HepG2 (cell line): ENCODE data around the gene CDK10. TPM values are rescaled to one million over a fixed set of nuclear protein-coding genes. Genes with fewer than 3 reads are reported as not detected.

ENCODE experiments used
- ARID2 ChIP-seq: sonication (generic); formaldehyde crosslinking; IDR thresholded peaks from 2 replicates; pipeline ENCODE4 v1.8.1; 2022; ENCODE audit warnings: mild to moderate bottlenecking, missing genetic modification reagents, borderline replicate concordance
- ERF ChIP-seq: IDR thresholded peaks from 2 replicates; pipeline ENCODE4 v1.6.1; 2018; ENCODE audit warnings: missing biosample characterization, missing genetic modification reagents
- FOSL2 ChIP-seq: sonication (generic); formaldehyde crosslinking; IDR thresholded peaks from 2 replicates; pipeline ENCODE4 v1.4.0; 2020; ENCODE audit warnings: missing genetic modification reagents
- FOXM1 ChIP-seq: sonication (generic); formaldehyde crosslinking; IDR thresholded peaks from 2 replicates; pipeline ENCODE4 v1.5.0; 2020; ENCODE audit warnings: missing genetic modification reagents
- MED13 ChIP-seq: sonication (generic); formaldehyde crosslinking; IDR thresholded peaks from 2 replicates; pipeline ENCODE4 v1.5.0; 2020; ENCODE audit warnings: missing genetic modification reagents
- MLX ChIP-seq: IDR thresholded peaks from 2 replicates; pipeline ENCODE4 v1.6.1; 2016
- MTA3 ChIP-seq: sonication (generic); formaldehyde crosslinking; IDR thresholded peaks from 2 replicates; pipeline ENCODE4 v1.4.0; 2020; ENCODE audit warnings: missing genetic modification reagents
- NFAT5 ChIP-seq: sonication (generic); formaldehyde crosslinking; IDR thresholded peaks from 2 replicates; pipeline ENCODE4 v1.4.0; 2020; ENCODE audit warnings: missing genetic modification reagents
- PHB2 ChIP-seq: fragments of 450-650 bp; IDR thresholded peaks from 2 replicates; pipeline ENCODE4 v1.6.1; 2018; ENCODE audit not compliant: partially characterized antibody
- PHF21A ChIP-seq: sonication (generic); formaldehyde crosslinking; IDR thresholded peaks from 2 replicates; pipeline ENCODE4 v1.5.0; 2020; ENCODE audit warnings: mild to moderate bottlenecking, missing genetic modification reagents
- SOX5 ChIP-seq: IDR thresholded peaks from 2 replicates; pipeline ENCODE4 v1.6.1; 2016; ENCODE audit warnings: borderline replicate concordance
- XBP1 ChIP-seq: sonication (generic); formaldehyde crosslinking; IDR thresholded peaks from 2 replicates; pipeline ENCODE4 v1.5.0; 2020; ENCODE audit warnings: missing genetic modification reagents
- ZHX1 ChIP-seq: sonication (generic); formaldehyde crosslinking; IDR thresholded peaks from 2 replicates; pipeline ENCODE4 v1.8.1; 2022; ENCODE audit warnings: low read depth, mild to moderate bottlenecking, missing genetic modification reagents
- ZNF512 ChIP-seq: sonication (generic); formaldehyde crosslinking; IDR thresholded peaks from 2 replicates; pipeline ENCODE4 v1.4.0; 2020; ENCODE audit warnings: mild to moderate bottlenecking, missing genetic modification reagents
- ZNF800 ChIP-seq: sonication (generic); formaldehyde crosslinking; IDR thresholded peaks from 2 replicates; pipeline ENCODE4 v1.4.0; 2020; ENCODE audit warnings: missing genetic modification reagents
- ZSCAN21 ChIP-seq: sonication (generic); formaldehyde crosslinking; IDR thresholded peaks from 2 replicates; pipeline ENCODE4 v1.8.0; 2022; ENCODE audit warnings: mild to moderate bottlenecking, missing genetic modification reagents, moderate library complexity, borderline replicate concordance
- ZSCAN29 ChIP-seq: sonication (generic); formaldehyde crosslinking; conservative IDR thresholded peaks from 2 replicates; pipeline ENCODE4 v1.4.0; 2020; ENCODE audit warnings: mild to moderate bottlenecking, missing genetic modification reagents
- polyA plus RNA-seq, 8 experiments: library from polyadenylated mRNA; depleted of rRNA in 3 of 8; stranded (reverse) in 7 of 8; unstranded in 1 of 8; fragments of >200 nt; fragmentation: Illumina TruSeq in 4 of 8; extraction: Trizol in 4 of 8; gene quantifications; 2 replicates each; pipeline versions ENCODE4 v1.2.1 to v1.2.3, GENCODE V29; 2011 to 2016; ENCODE audit warnings: low read depth in 4 of 8, missing spikeins in 1 of 8, mixed read lengths in 1 of 8; ENCODE audit not compliant: insufficient read depth in 1 of 8
- total RNA-seq, 5 experiments: library from RNA; depleted of rRNA; stranded (reverse); fragments of >200 nt; fragmentation: Illumina TruSeq; extraction: Trizol; gene quantifications; 2 replicates each; pipeline ENCODE4 v1.2.3, GENCODE V29; 2016; ENCODE audit warnings: low read depth in 1 of 5

Gene CDK10
- total and polyA plus RNA-seq, 2 of the 13 experiments (the other 11 are each of a cell fraction or from before 2014, with no cell fraction given): 2.5 to 3.9 TPM

- TF ChIP-seq NFAT5 (CRISPR knock-in tag) (no peak), FOSL2 (CRISPR knock-in tag) (no peak), SOX5 (CRISPR knock-in tag) (peak; percentile 46; the same call in 1 of the 2 replicates), ERF (no peak), ZHX1 (CRISPR knock-in tag) (no peak), PHB2 (no peak), FOXM1 (CRISPR knock-in tag) (no peak), MTA3 (no peak), ZNF800 (no peak), ZSCAN29 (CRISPR knock-in tag) (0 out of 2 replicates have a peak, but pooled peaks have one; percentile 16), PHF21A (CRISPR knock-in tag) (no peak; the same call in 1 of the 2 replicates), ZSCAN21 (CRISPR knock-in tag) (0 out of 2 replicates have a peak, but pooled peaks have one; percentile 29), ZNF512 (CRISPR knock-in tag) (no peak), ARID2 (CRISPR knock-in tag) (no peak), XBP1 (CRISPR knock-in tag) (no peak), MED13 (no peak), MLX (0 out of 2 replicates have a peak, but pooled peaks have one; percentile 12)
Observed at GRCh38 chr16:89693931-89694783, 7.7 kb downstream of the CDK10 start (continued).
